CD1c-positive myeloid dendritic cell (primary cell): ENCODE measurements around the gene SLC1A4.
"Not testable (repeated sequence)": the region's sequence is repeated elsewhere in the genome, so short reads cannot be mapped to it uniquely, and the experiment has no call there.

Source experiments
- DNase-seq: peaks from one replicate; pipeline ENCODE4 v3.0.0-alpha.2; 2016; ENCODE audit errors: extremely low spot score

SLC1A4 gene

GRCh38 chr2:64963719-64964118 lies 25.5 kb upstream of the SLC1A4 start:
- DNase-seq = no peak

GRCh38 chr2:64966017-64966416 lies 23.2 kb upstream of the SLC1A4 start:
- DNase-seq = no peak

- DNase-seq = no peak
Observed at GRCh38 chr2:64966839-64967238, 22.4 kb upstream of the SLC1A4 start.

- peak; percentile 26 for DNase-seq
Observed at GRCh38 chr2:64967601-64968000, 21.6 kb upstream of the SLC1A4 start.

GRCh38 chr2:64969086-64969485 lies 20.1 kb upstream of the SLC1A4 start:
- DNase-seq = not testable (repeated sequence)

- no peak for DNase-seq
Observed at GRCh38 chr2:64970495-64970894, 18.7 kb upstream of the SLC1A4 start.

GRCh38 chr2:64972426-64972825 lies 16.8 kb upstream of the SLC1A4 start:
- DNase-seq = no peak

- no peak for DNase-seq
Observed at GRCh38 chr2:64972876-64973275, 16.3 kb upstream of the SLC1A4 start.

- no peak for DNase-seq
Observed at GRCh38 chr2:64975232-64975821, 13.9 kb upstream of the SLC1A4 start.

- DNase-seq = no peak
Observed at GRCh38 chr2:64976276-64976675, 12.9 kb upstream of the SLC1A4 start.

GRCh38 chr2:64978514-64979268 lies 10.5 kb upstream of the SLC1A4 start:
- peak; percentile 20 for DNase-seq

- no peak for DNase-seq
Observed at GRCh38 chr2:64979744-64980143, 9.5 kb upstream of the SLC1A4 start.

- DNase-seq = peak; percentile 26
Observed at GRCh38 chr2:64980183-64980582, 9.0 kb upstream of the SLC1A4 start.

GRCh38 chr2:64982311-64982857 lies 6.8 kb upstream of the SLC1A4 start:
- no peak for DNase-seq

GRCh38 chr2:64982932-64983331 lies 6.3 kb upstream of the SLC1A4 start:
- no peak for DNase-seq

- DNase-seq = no peak
Observed at GRCh38 chr2:64985447-64985846, 3.8 kb upstream of the SLC1A4 start.

GRCh38 chr2:64987001-64987955 lies 1.9 kb upstream of the SLC1A4 start:
- DNase-seq = no peak

- peak; percentile 92 for DNase-seq
Observed at GRCh38 chr2:64987956-64988419, 1.2 kb upstream of the SLC1A4 start.

GRCh38 chr2:64988420-64989125 lies 626 bp upstream of the SLC1A4 start:
- DNase-seq = no peak

GRCh38 chr2:64989982-64990614 lies 899 bp downstream of the SLC1A4 start:
- DNase-seq = peak; percentile 45

GRCh38 chr2:64990876-64991275 lies 1.7 kb downstream of the SLC1A4 start:
- DNase-seq = peak; percentile 30
